Right ventricle myocardium superior (tissue), 1 donor: ENCODE data around the gene SPEN. TPM values are rescaled to one million over a fixed set of nuclear protein-coding genes. Genes with fewer than 3 reads are reported as not detected.
A peak's percentile ranks its signal among the peaks of the same experiment; 100 is the strongest.

Source experiments
- ATAC-seq: fragments of 200-7000 bp; cut with Tn5 transposase; one replicate; pipeline ENCODE4 v1.9.1; 2020; ENCODE audit warnings: mild to moderate bottlenecking; ENCODE audit not compliant: poor library complexity
- DNase-seq: peaks from one replicate; pipeline ENCODE4 v3.0.0-alpha.2; 2020
- intact Hi-C: fragments of 100-400 bp; cut with DNase I; formaldehyde crosslinking; loops from one replicate; pipeline ENCODE4 v1.11.2; 2022
- total RNA-seq: library from RNA; stranded (reverse); fragmentation: NEBNext Ultra II Directional; extraction: Animal tissue kit (Norgen Biotek cat#: 25700); gene quantifications from one replicate; pipeline ENCODE4 v1.2.1, GENCODE V29; 2021
- donor health status: DM: no; HTN: yes; CAD: no; lungs with severe emphysema.

SPEN gene
- total RNA-seq, 1 donor from 2014 or later, result 20.3 TPM

GRCh38 chr1:15949453-15950245 lies 102.1 kb downstream of the SPEN start:
- intact Hi-C loops, result no loop called here
- peak; percentile 90 for DNase-seq
- ATAC-seq, result peak; percentile 83

DNA sequence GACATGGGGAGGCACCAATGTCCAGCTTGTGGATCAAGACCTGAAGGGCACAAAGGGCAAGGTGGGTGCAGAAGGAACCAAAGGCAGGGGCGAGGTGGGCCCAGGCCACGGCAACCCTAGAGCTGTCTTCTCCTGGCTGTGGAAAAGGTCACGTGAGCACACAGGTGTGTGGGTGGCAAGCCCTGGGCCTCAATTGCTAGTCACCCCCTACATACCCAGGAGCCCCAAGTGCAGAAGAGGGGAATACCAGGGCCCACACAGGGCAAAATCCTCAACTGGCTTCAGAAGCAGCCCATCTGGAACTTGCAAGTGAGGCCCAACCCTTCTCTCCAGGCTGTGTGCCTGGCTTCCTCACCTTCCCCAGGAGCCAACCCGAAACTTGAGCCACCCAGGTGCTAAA lies 102.8 kb downstream of the SPEN start:
- DNase-seq (no peak), ATAC-seq (no peak)
- intact Hi-C loops, result no loop called here

DNA sequence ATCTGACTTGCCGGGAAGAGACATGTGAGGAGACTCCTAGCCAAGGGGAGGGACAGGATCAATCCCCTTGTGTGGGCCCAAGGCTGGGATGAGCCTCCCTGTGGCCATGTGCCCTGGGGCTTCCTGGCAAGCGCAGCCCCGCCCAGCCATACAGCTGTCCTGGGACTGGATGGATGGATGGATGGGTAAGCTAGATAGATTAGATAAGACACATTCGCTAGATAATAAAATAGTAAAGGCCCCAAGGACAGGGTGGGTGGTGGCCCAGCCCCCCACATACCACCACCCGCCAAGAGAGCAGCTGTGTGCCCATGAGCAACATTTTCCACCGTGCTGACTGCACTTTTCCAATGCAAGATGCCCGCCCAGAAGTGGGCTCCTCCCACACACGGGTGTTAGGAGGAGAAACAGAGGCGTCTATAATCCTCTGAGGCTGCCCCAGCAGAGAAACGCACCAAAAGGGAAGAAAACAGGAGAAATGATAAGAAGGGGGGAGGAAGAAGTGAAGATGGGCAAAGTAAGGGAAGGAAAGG lies 103.3 kb downstream of the SPEN start:
- ATAC-seq (no peak), DNase-seq (no peak)
- intact Hi-C loops, result no loop called here

DNA sequence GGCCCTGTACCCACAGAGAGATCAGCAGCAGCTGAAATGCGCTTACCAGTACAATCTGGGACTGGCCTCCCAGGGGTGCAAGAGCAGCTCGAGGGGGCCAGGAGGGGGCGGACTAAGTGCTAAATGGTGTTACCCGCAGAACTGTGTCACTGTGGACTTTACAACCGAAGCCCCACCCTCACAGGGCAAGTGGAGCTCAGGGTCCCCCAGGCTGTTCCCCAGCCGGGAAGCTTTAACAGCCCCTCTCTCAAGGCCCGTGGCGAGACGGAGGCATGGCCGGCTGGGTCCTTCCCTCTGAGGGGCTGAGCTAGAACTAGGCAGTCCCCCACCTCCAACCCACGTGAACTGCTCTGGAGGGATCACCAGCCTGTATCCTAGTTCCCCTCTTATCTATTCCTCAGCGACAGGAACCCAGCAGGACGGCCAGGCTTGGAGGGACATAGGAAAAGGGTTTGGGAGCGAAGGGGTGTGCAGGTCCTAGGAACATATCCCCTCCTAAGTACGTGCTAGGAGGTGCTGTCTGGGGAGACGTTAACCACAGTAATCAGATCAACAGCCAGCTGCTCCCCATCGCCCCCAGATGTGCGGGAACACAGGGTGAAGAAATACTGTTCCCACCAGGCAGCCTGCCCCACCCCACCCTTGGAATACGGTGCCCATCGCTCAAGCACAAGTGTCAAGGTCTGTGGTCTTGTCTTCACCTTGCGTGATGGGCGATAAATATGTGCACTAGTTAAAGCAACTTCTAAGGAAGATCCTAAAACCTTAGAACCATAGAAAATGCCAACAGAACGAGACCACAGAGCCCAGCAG lies 104.0 kb downstream of the SPEN start:
- DNase-seq (no peak), ATAC-seq (no peak)
- intact Hi-C loops, result no loop called here

DNA sequence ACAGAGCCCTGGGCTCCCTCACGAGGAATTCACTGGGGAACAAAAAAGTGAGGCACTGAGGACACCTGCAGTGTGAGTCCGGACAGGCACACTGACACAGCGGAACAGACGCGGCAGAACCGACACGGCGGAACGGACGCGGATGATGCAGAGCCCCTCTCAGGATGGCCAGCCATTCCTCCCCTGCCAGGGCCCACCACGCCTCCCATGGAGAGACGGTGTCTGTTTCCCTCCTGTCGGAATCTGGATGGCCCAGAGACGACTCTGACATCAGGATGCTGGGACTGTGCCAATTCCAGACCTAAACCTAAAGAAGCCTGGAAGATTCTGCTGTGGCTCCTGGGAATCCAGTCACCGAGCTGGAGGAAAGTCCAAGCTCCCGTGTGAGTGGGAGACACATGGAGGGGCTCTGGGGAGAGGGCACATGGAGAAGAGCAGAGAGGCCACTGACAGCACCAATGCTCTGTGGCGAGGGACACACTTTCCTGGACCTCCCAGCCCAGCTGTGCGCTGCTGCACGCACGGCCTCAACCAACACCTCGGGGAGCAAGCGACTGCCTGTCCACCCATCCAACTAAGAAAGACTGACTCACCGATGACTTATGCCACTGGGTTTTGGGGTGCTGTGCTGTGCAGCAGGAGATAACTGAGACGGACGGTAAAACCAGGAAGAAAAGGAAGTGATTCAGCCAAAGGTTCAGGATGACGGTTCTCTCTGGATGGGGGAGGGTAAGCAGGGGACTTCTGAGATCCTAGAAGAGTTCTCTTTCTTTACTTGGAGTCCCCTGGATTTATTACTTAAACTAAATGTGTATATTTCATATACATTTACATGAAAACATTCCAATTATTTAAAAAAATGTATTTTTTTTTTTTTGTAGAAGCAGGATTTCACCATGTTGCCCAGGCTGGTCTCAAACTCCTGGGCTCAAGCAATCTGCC lies 105.1 kb downstream of the SPEN start:
- intact Hi-C loops, result no loop called here
- no peak for ATAC-seq
- DNase-seq, result no peak

DNA sequence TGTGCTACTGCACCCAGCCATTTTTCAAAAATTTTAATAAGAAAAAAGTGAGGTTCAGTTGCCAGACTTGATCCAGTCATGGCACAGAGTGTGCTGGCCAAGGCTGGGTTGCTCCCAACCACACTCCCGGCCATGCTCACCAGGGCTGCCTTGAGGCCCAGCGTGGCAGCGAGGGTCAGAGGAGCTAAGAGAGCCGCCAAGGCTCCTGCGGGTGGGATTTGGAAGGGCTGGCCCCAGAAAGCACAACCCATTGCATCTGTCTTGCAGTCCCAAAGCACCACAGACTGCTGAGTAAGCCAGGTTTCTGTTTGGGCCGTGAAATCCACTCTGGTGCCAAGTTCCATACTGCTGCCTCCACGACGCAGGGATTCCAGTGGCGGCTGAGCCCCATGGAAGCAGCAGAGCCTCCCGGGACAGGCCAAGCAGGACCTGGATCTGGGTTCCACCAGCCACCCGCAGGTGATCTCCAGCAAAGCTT lies 105.8 kb downstream of the SPEN start:
- DNase-seq, result no peak
- ATAC-seq, result no peak

GRCh38 chr1:15953791-15954241 lies 106.3 kb downstream of the SPEN start:
- DNase-seq (no peak), ATAC-seq (no peak)
- intact Hi-C loops, result no loop called here

More for the DNA sequence above, 105.8 kb downstream of the SPEN start:
- intact Hi-C loops, result no loop called here

- DNase-seq (no peak), ATAC-seq (no peak)
- intact Hi-C loops, result no loop called here
Measured at GRCh38 chr1:15954316-15954715, 106.8 kb downstream of the SPEN start.

- ATAC-seq (no peak), DNase-seq (no peak)
- intact Hi-C loops, result no loop called here
Measured at GRCh38 chr1:15955552-15955951, 108.0 kb downstream of the SPEN start.

DNA sequence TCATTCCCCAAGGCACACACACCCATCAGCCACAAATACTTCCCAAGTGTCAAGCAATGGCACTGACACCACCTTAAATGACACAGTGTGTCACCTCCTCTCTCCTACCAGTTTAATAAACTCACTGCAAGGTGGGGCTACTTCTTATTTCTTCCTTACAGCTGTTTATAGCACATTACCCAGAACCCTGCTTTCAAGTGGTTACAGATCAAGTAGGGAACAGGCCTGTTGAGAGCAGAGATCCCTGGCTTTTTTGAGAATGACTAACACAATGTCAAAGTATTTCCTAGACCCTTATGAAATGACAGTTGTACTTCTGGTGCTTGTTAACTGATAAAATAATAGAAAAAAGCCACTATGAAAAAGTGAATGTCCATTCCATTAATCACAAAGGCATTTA lies 108.6 kb downstream of the SPEN start:
- DNase-seq, result no peak

GRCh38 chr1:15957221-15958095 lies 110.0 kb downstream of the SPEN start:
- no peak for DNase-seq
- ATAC-seq, result no peak
- intact Hi-C loops, result no loop called here

More for the DNA sequence above, 108.6 kb downstream of the SPEN start:
- intact Hi-C loops, result no loop called here
- no peak for ATAC-seq

GRCh38 chr1:15958111-15958510 lies 110.6 kb downstream of the SPEN start:
- intact Hi-C loops, result no loop called here
- ATAC-seq (no peak), DNase-seq (no peak)

GRCh38 chr1:15958793-15959192 lies 111.3 kb downstream of the SPEN start:
- no peak for ATAC-seq
- intact Hi-C loops, result no loop called here
- no peak for DNase-seq

- intact Hi-C loops, result no loop called here
- DNase-seq, result no peak
- ATAC-seq, result no peak
Measured at GRCh38 chr1:15959424-15959823, 111.9 kb downstream of the SPEN start.

GRCh38 chr1:15959827-15960446 lies 112.4 kb downstream of the SPEN start:
- DNase-seq, result no peak
- no peak for ATAC-seq
- intact Hi-C loops, result no loop called here

DNA sequence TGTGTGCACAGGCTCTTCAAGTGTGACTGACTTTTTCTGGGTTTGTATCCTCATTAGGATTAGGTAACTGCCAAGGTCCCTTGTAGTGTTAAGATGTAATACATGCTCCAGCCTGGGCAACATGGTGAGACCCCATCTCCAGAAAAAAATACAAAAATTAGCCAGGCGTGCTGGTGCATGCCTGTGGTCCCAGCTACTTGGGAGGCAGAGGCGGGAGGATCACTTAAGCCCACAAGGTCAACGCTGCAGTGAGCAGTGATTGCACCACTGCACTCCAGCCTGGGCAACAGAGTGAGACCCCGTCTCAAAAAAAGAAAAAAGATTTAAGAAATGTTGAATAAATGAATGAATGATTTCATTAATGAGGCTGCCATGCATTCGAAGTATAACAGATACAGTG lies 113.3 kb downstream of the SPEN start:
- ATAC-seq (no peak), DNase-seq (no peak)
- intact Hi-C loops, result no loop called here

- intact Hi-C loops, result no loop called here
Measured at GRCh38 chr1:15961492-15961891, 114.0 kb downstream of the SPEN start.

More at GRCh38 chr1:15961492-15961891, 114.0 kb downstream of the SPEN start:
- DNase-seq, result no peak
- ATAC-seq, result no peak
